Mucosa of gallbladder (tissue), 1 donor: Measurements from ENCODE around the gene TFG. TPM values are rescaled to one million over a fixed set of nuclear protein-coding genes. Genes with fewer than 3 reads are reported as not detected.

Experiments
- DNase-seq: peaks from one replicate; pipeline ENCODE4 v3.0.0-alpha.2; 2020; ENCODE audit warnings: low spot score
- total RNA-seq: library from RNA; stranded (reverse); gene quantifications from one replicate; pipeline ENCODE4 v1.2.1, GENCODE V29; 2021
- donor health status: DM: no; HTN: no; CAD: no.

Gene TFG
- total RNA-seq, 1 donor from 2014 or later = 112 TPM

DNA sequence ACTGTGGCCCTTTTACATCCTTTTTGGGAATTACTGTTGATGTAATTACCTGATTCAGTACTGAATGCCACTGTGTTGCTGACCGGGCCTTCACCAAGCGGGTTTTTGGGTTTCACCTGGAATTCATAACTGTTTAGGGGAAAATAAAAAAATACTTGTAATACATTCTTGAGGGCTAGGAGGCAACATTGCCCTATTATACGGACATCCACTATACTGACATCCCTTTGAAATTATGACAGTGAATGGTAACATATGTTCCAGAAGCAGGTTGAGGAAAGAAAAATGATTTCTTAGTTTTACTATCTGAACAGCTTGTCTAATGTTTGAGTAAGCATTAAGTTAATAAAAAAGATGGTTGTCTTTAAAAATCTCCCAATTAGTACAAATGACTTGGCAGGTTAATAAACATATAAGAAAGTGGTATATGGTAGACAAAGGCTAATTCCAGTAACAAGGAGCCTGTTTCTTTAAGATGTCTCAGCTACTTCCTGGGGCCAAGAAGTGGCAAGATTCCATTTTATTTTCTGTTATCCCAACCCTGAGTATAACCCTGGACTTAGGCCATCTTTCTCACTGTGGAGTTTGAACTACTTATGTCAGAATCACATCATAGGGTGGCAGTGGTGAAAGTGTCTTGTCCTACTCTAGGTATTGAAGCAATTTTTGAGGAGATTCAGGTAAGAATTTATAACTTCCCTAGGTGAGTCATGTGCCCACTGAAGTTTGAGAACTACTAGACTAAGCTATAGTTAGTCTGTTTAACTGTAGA, 45.5 kb downstream of the TFG start:
- no peak for DNase-seq

DNA sequence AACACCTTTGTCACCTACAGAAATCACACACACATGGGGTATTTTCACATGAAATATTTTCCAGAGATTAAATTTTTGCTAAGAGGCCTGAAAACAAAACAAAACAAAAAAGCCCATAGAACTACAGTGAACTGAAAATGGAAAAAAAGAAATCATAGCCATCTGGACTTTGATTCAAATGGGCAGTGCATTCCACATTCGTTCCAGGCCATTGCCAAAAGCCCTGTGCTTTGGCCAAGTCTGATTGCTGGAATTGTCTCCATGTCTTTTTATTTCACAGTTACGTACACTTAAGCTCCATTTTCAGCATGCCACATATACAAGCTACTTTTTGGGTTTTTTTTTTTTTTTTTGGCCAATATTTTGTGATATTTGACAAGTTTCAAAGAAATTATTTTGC, 47.1 kb downstream of the TFG start:
- peak; percentile 28 for DNase-seq

DNA sequence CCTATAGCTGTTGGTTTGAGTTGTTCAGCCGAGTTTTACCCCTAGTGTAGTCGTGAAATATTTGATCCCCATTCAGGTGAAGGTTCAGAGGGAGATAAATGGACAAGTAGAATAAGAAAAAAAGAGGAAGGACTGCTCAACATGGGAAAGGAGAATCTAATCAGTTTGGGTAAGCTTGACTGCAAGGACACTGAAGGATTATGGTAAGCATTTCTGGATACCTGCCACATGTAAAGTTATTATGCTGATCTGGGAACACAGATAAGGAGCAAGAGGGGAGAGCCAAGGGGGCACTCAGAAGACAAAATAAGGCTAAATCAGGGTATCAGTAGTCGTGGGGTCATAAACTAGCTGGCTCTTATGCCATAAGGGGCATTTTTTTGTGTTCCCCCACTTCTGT, 49.9 kb downstream of the TFG start:
- no peak for DNase-seq

DNA sequence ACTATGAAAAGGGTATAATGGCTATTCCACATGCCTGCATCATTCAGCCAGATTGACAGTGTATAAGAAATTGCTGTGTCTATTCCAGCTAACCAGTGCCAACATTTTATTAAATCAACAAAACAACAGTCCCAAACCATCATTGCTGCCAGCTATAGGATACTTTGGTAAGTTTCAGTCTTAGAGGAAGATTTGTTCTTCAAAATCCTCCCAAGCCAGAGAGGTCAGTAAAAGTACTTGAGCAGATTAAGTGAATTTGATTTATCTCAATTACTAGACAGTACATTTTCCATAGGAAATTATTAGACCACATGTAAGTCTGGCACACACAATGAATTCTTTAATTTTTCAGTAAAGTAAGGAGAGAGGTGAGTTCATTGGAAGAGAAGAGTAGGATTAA, 50.7 kb downstream of the TFG start:
- no peak for DNase-seq

DNA sequence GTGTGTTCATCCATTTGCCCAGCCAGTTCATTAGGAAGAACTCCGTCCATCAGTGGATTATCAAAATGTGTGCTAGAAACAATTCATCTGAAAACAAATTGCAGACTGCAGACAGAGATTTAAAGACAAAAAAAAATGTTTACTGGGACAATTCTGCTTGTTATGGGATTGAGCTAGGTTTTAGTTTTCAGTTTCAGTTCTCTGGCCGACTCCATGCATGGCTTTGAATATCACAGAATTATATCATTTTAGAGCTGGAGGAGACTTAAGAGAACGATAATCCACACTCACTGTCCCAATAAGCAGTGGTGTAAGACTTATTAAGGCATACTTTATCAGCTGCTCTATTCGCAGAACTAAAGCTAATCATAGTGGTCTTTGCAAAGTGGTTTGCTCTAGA, 51.1 kb downstream of the TFG start:
- no peak for DNase-seq

DNA sequence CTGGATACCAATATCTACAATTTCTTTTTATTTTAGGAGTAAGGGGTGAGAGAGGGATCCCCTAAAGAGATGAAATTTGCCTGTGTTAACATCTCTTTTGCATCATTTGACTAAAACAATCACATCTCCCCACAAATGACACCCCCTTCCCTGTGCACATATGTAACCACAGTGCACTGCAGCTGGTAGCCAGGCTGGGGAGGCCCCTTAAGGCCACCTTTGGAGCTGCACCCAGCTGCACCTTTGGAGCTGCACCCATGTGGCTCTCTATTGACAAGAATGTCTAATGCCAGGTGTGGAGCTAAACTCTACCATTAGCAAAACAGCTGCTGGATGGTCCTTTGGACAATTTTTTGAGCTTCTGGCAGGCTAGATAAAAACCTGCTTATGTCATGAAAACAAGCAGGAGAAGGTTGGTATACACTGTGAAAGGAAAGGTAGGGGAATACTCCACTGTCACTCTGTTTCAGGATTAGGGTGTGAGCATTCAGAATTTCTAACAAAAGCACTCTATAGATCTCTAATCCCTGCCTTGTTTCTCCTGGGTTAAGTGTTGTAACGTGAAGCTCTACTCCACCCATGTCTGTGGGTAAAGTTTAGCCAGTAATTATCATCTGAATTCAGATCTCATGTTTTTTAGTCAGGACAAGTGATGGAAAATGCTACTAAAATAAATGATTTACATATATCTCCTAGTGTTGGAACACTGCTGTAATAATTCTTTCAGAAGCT, 52.1 kb downstream of the TFG start:
- DNase-seq = no peak

DNA sequence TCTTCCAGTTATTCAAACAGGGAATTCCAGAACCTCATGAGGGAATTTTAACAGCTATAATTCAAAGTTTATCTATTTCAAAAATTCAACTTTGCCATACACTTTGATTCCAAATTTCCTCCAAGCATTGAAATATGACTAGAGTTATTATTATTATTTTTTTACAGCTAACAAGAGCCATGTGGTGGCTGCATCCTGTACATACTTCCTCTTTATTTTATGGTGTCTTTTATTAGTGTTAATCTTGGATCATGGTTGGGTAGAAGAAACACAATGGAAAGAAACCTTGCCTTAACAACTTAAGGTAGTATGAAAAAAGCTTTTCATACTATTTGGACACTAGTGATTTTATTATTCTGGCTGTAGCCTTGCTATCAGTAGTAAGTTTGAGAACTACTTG, 52.7 kb downstream of the TFG start:
- no peak for DNase-seq

DNA sequence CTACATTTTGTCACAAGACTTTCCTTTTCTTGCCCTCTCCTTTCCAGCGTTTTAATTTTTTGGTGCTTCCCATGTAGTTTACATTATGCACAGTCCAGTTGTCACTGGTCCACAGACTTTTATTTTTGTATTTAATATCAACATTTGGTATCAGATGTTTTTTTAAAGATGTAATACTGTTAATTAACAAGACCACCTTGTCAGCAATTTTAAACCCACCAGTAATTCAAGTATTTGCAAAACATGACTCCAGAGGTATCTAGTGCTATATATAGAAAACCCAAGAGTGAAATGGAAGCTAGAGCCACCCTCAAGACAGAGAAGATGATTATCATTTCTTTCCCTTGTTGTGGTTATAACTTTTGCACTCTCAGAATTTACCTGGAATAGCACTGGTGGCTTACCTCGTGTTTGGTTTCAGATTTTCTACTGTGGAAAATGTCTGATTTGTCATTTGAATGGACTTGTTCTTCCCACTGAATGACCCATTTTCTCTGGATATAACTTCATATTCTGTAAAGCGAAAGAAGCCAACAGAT, 56.2 kb downstream of the TFG start:
- no peak for DNase-seq

DNA sequence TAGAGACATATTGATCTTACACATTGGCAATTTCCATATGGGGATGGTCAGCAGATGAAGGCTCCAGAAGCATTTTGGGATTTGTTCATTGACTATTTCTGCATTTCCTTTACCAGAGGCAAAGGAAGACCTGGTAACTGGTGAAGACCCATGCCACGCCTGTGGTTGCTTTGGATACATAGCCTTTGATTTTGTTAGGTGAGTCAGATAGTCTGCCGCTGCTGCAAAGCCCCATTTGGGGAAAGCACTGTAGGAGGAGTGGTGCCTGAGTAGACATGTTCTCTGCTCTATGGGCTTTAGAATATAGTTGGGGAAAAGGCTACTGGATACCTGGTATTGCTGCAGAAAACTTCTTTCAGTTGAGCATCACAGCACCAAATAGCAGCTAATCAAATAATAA, 56.8 kb downstream of the TFG start:
- DNase-seq = no peak

DNA sequence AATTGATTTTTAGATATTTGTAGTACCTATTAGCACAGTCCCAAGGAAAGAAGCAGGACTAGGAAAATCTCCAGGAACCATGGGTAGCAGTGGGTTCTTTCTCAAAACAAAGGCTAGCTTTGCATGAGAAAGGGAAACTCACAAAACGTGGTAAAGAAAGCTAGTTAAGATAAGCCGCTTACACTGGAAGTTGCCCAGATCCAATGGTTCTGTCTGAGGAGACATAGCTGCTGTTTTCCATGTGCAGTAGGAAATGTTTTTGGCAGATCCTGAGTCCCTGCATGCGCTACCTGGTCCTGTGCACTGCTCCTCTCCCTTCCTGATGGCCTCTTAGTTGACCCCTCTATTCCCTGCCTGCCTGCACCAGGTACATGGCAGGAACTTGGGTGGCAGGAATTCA, 60.4 kb downstream of the TFG start:
- no peak for DNase-seq

DNA sequence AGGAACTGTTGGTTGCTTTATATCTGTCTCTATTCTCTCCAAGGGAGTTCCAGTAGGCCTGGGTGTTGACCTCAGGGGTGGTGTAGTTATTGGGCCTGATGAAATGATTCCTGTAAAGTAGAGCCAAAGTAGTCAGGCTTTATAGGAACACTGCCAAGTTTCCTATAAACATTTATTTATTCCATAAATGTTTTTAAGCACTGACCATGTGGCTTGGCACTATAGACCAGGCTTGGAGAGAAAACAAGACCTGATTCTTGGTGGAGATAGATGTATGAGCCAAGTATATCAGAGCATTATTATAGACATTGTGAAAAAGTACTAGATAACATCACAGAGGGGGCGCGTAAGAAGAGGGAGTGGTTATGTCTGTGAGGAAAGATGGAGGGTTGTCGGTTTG, 65.9 kb downstream of the TFG start:
- no peak for DNase-seq

DNA sequence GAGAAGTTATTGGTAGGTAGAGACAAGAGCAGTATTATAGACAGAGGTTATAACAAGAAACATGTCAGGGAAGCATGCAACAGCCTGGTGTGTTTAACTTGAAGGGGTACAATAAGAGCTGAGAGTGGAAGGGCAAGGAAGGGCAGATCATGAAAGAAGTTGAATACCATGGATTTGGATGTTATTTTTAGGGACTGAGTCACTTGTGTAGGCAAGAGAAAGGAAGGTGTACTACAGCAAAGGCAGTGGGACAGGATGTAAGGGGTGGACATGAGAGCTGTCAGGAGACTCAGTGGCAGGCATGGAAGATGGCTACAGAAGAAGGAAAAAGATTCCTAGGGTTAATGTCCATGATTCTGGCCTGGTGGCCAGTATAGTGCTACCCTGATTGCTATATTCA, 66.4 kb downstream of the TFG start:
- no peak for DNase-seq

DNA sequence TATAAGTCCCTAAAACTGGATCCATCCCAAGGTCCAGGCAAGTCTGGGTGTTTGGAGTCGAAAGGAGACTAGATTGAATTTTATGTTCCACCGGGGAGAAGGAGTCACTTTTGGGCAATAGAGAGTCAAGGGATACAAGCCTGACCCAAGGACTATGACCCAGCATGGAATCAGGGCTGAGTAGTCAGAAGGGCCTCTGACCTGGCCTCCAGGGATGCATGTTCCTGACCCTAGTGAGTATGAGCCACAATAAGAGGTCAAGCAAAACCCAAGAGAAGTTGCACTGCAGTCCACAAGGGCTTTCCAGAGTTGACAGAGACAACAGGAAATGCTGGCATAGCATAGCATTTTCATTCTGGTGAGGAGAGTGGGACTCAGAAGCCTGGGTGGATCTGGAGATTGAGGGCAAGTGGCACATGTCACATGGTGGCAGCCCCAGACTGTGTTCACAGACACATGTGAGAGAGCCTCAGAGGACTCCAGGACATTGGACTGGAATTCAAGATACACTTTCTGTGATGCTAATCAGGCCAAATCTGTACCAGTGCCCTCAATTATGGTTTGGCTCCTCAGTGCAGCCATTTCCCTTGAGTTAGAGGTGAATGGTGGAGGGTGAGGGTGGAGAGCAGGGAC, 66.9 kb downstream of the TFG start:
- DNase-seq = no peak

DNA sequence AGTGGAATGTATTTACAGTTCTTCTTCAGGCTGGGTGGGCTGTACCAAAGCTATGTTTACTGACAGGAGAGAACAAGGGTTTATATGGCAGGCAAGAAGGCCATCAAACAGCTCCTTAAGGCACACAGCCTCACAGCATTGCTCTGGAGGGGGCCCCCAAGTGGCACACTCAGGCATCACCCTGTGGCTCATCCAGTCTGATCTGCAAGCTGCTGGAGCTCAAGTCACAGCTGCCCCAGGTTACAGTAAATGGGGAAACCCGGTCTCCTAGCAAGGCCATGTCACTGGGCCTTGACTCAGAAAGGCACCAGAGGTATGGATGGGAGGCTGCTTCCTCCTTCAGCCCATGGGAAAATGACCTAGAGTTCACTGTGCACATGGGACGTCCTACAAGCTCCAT, 67.5 kb downstream of the TFG start:
- DNase-seq = no peak

DNA sequence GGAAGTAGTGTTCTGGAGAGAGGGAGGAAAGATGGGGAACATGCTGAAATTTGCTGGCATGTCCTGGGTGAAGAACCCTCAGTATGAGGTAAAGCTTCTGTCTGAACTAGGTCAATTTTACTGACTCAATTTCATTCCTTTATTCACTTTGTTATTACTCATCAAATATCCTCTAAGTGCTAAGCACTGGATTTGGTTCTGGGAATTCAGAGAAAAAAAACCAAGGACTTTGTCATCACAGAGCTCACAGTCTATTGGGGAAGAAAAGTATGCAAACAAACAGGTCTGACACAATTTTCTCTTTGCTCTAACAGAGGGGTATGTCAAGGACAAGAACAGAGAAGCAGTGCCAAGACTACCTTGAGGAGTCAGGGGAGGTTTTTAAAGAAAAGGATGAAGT, 68.0 kb downstream of the TFG start:
- no peak for DNase-seq

DNA sequence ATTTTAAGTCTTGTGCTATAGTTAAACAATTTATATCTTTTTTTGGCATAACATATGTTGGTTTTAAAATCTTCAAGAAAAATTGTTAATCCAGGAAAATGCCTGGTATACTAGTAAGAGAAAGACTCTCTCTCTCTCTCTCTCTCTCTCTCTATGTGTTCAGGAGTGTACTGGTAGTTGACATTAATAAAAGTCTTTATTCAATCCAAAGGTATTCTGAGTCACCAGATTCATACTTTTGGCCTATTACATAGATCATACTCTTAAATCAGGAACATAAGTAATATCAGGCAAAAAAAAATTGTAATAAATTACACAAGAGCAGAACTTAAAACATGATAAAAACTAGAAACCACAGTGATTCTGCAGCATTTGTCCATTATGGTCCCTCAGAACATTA, 70.2 kb downstream of the TFG start:
- no peak for DNase-seq

DNA sequence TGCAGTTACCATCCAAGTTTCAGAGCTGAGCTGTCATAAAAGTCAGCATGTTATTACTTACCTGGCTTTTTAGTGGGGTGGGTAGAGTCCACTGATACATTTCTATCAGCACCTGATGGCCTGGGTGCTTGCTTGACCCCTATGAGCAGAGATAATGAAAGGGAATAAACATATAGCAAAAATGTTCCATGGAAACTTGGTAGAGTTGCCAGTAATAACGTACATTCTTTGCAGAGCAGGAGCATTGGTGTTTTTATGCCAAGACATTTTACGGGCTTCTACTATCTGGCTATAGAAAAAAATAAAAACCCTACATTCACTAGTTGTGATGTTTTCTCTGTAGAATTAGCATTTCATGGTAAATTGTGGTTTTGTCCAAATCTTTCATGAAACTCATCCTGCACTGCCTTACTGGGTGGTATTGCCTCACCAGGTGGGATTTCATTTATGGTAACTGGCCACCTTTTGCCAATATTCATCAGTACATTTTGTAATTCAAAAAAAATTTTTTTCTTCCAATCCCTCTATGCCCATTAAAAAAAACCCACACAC, 70.9 kb downstream of the TFG start:
- DNase-seq = no peak

DNA sequence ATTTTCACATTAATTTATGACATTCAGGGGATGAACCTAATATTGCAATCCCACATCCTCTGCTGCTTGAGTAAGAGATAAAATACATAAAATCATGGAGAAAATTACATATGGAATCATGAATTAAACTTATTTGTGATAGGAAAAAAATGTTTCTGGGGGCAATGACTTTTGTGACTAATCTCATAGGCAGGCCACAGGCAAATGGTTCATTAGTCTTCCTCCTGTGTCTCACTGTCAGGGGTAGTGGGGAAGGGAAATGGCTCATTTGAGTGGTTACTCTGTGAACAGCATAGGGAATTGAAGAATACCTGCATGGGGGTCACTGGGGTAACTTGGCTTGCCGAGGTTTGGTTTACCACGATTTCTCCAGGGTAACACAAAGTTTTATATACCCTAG, 72.0 kb downstream of the TFG start:
- DNase-seq = no peak

DNA sequence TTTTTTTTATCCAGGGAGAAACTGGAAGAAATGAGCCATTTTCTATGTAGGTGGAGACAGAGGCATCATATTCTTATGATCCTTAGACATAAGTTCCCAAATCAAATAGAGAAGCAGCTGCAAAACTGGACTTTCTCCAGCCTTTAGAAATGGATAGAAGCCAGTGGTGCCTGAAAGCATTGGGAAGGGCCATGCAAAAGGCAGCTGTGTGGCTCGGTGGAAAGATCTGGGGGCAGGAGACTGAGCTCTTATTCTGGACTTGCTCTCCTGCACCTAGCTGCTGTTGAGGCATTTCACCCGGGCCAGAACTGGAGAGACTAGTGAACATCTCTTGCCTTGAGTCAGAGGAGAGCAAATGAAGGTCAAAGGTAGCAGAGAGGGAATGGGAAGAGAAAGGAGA, 73.1 kb downstream of the TFG start:
- no peak for DNase-seq

DNA sequence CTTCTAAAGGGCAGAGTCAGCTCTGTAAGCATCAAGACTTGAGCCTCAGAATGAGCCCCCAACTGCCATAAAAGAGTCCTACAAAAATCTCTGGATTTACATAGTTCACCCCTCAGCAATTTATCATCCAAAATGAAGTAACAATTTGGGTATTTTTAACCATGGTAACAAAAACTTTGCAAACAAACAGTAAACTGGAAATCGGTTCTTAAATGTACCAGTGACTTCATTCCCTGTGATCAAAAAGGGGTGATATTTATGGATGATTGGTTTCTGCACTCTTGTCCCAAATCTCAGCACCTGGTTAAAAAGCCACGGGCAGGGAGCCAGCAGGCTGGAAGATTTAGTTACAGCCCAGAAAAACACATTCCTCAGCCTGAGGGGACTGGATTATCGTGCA, 73.6 kb downstream of the TFG start:
- DNase-seq = no peak

DNA sequence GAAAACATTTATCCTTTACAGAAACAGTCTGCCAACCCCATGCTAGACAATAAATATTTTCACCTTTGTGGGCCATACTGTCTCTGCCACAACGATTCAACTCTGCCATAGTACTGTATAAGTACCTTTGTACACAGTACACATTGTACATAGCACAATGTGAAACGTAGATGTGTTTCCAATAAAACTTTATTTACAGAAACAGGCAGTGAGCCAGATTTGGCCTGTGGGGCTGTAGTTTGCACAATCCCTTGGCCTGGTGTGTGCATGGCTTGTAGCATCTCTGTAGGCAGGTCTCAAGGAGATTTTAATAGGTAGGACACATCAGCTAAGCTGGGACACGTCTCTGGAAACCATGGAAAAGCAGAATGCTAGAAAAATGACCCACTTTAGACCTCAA, 74.3 kb downstream of the TFG start:
- DNase-seq = no peak

DNA sequence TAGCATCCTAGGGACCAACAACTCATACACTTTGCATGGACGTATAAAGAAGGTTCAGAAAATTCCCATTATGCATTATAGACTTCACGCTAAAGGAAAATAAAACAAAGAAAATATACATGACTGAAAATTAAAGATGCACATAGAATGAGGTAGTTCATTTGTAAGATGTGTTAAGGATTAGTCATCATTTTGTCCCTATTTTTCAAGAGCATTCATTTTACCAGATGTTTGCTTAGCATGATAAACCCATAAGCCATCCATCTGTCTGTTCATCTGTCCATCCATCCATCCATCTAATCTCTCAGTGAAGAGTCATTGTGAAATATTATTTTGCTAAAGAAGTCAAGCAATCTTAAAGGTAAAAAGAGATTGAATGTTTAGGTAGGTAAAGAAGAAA, 80.3 kb downstream of the TFG start:
- no peak for DNase-seq

DNA sequence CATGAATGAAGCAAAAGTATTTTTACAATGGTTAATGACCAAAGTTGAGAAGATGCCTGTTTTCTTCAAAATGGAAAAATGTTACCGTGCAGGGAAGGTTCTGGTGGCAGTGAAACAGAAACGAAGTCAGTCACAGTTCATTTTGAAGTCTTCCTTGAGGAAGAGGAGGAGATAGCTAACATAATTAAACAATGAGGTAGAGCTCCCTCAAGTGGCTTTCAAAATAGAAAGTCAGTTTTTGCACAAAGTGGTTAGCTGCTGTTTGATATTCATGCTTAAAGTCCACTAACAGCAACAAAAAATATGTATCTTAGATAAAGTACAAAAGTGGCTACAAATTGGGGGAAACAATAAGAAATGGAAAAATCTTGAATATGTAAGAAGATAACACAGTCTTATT, 87.3 kb downstream of the TFG start:
- DNase-seq = no peak
